GM13977 (cell line): Measurements from ENCODE around the gene SLCO2A1.

Experiments
- DNase-seq: peaks from one replicate; pipeline ENCODE4 v3.0.0; 2012; ENCODE audit warnings: low spot score
- in situ Hi-C: fragments of 300-500 bp; cut with MboI; formaldehyde crosslinking; loops from one replicate; pipeline ENCODE4 v1.12.0; 2022; ENCODE audit warnings: low sequenced_read_pairs, low pct_unique_long_range_greater_than_20kb, mixed read lengths, inconsistent platforms; ENCODE audit not compliant: unreplicated experiment
- TF ChIP-seq, protein P1 (sequence below): IDR thresholded peaks from 2 replicates; pipeline ENCODE4 v1.5.1; 2012; ENCODE audit warnings: mild to moderate bottlenecking, control low read depth; ENCODE audit not compliant: insufficient read depth; ENCODE audit errors: extremely low read depth, missing control alignments

Gene SLCO2A1

DNA sequence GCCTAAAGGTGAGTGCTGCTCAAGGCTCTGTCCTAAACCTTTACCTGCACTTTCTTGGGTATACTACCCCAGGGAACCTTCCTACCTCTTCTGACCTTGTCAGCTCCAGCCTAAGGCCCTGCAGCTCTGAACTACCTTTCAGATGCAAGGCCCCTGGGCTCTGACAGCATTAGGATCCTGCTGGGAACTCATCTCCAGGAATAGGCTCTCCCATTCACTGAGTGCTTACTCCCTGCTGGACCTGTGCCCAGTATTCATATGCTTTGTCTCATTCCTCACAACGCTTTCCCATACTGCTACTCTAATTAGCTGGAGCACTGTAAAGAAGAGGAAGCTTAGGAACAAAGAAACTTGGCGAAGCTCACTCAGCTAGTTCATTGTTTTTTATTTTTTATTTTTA lies 80.3 kb downstream of the SLCO2A1 start:
- no peak for DNase-seq
- TF ChIP-seq, protein P1, sequence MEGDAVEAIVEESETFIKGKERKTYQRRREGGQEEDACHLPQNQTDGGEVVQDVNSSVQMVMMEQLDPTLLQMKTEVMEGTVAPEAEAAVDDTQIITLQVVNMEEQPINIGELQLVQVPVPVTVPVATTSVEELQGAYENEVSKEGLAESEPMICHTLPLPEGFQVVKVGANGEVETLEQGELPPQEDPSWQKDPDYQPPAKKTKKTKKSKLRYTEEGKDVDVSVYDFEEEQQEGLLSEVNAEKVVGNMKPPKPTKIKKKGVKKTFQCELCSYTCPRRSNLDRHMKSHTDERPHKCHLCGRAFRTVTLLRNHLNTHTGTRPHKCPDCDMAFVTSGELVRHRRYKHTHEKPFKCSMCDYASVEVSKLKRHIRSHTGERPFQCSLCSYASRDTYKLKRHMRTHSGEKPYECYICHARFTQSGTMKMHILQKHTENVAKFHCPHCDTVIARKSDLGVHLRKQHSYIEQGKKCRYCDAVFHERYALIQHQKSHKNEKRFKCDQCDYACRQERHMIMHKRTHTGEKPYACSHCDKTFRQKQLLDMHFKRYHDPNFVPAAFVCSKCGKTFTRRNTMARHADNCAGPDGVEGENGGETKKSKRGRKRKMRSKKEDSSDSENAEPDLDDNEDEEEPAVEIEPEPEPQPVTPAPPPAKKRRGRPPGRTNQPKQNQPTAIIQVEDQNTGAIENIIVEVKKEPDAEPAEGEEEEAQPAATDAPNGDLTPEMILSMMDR, result no peak
- in situ Hi-C loops, result loop anchor here (25.0 kb wide), 1 partner anchor 513 kb away; no protein-coding TSS in a partner anchor

DNA sequence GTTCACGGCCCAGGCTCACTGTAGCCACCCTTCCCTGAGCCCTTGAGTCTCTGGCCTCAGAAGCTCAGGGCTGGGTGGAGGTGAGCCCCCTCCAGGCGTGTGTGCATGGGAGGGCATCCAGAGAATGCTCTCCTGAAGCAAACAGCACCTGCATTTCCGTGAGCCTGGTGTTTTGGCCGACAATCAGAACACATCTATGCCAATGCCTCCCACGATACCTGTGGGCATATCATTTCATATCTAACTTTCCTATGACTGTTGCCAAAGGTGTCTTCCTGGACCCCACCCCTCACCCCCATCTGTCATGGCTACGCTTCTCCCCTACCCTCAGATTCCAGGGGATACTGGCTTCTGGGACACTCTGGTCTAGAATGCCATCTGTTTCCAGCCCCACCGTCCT lies 80.7 kb downstream of the SLCO2A1 start:
- no peak for DNase-seq
- TF ChIP-seq, protein P1, result no peak
- in situ Hi-C loops, result loop anchor here (25.0 kb wide), 1 partner anchor 513 kb away; no protein-coding TSS in a partner anchor

DNA sequence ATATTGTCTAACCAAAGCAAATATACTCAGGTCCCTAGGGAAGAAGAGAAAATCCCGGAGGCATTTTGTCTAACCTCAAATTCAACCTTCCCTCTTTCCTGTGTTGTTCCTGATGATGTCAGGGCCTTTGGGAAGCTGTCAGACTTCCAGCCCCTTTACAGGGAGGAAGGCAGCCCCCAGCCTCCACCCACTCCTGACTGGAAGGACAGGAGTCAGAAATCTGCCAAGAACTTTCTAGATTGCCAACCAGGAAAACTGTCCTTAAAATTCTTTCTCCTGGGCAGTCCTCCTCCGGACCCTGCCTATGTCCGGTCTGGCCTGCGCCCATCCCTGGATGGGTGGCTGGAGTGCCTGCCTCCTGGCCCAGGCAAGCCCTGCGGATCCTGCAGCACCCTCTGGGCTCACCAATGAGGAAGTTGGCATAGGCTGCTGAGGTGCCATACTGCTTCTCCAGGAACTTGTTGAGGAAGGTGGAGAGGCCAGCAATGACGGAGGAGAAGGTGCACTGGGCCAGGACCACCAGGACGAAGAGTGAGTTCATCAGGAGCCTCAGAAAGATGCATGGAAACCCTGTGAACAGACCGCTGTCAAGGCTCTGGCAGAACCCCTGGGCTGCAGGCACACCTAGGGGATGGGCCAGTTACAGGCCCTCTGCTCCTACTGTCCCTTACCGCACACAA lies 81.5 kb downstream of the SLCO2A1 start:
- DNase-seq, result no peak
- in situ Hi-C loops, result loop anchor here (25.0 kb wide), 1 partner anchor 514 kb away; no protein-coding TSS in a partner anchor
- TF ChIP-seq, protein P1, result no peak

DNA sequence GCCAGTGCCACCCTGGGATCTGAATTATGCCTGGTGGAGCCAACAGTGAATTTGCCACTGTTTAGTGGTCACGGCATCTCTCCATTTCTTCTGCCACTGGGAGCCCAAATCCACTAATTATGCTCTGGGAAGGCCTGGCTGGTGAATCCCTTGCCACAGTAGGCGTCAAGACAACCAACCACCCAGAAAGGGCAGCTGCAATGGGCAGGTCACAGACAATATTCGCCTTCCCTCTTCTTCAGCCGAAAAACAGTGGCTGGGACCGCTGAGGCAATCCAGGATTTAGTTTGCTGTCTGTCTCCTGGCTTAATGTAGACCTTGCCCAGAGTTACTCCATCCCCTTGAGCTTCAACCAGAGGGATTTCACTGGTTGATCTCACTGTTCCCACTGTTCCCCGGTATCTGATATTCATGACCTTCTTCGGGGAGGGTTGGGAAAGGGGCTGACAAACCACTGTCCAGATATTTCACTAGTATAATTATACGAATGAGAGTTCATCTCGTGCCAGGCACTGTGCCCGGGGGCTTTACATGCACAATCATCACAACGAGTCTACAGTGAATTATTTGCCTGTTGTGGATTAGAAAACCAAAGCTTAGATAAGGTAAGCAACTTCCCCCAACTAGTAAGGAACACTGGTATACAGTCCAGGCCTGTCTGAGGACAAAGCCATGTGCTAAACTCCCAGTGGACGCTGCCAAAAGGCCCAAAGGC lies 84.2 kb downstream of the SLCO2A1 start:
- in situ Hi-C loops, result loop anchor here (25.0 kb wide), 1 partner anchor 517 kb away; no protein-coding TSS in a partner anchor
- no peak for DNase-seq
- TF ChIP-seq, protein P1, result no peak

DNA sequence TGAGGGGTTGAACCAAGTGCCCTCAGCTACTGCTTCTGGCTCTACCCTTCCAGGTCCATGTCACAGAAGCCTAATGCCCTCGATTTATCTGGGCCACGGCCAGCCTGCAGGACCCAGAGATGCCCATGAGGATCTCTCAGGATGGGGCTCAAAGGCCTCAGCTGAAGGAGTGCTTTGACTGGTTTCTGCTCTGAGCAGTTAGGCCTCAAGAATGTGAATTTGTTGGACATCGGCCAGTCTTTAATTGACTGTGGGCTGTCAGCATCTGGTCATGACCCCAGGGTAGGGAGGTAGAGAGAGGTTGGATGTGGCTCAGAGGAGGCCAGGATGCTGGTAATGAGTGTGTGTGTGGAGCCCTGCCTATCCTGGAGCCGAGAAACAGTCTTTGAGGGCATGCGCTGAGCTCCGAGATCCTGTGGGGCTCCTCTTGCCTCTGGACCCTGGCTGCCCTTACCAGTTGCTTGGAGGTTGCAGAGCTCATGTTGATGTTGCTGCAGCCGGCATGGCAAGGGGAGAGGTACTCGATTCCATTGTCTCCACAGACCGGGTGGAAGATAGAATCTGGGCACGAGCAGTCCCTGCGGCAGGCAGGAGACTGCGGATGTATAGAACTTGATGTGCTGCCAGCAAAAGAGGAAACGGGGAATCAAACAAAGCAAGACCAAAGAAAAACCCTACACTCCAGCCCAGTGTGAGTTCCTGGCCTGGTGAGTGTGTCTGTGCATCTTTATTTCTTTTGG lies 84.9 kb downstream of the SLCO2A1 start:
- in situ Hi-C loops, result loop anchor here (25.0 kb wide), 1 partner anchor 517 kb away; no protein-coding TSS in a partner anchor
- TF ChIP-seq, protein P1, result no peak
- no peak for DNase-seq

DNA sequence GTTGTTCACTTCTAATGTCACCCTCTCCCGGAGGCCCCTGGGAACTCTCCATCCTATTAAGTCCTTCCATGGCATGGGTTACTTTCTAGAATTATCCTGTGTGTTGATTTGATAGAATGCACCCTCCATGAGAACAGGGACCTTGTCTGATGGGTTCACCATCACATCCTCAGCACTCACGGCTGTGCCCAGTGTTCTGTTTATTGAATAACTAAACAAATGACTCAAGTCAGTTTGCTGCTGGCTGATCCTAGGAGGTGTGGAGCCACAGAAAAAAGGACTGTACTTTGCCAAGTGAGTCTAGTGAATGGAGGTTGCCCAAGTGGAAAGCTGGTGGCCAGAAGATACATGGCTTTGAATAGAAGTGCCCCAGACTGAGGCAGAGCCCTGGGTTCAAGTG lies 85.5 kb downstream of the SLCO2A1 start:
- in situ Hi-C loops, result loop anchor here (25.0 kb wide), 1 partner anchor 518 kb away; no protein-coding TSS in a partner anchor
- DNase-seq, result no peak
- TF ChIP-seq, protein P1, result no peak
